HG03457 (cell line): Measurements from ENCODE around the gene BPI.
"Not testable (repeated sequence)": the region's sequence is repeated elsewhere in the genome, so short reads cannot be mapped to it uniquely, and the experiment has no call there.

Experiments used
- ATAC-seq: cut with Tn5 transposase; IDR thresholded peaks from one replicate; pipeline ENCODE4 v1.9.1; 2021; ENCODE audit warnings: moderate number of reproducible peaks; ENCODE audit not compliant: unreplicated experiment

BPI gene

DNA sequence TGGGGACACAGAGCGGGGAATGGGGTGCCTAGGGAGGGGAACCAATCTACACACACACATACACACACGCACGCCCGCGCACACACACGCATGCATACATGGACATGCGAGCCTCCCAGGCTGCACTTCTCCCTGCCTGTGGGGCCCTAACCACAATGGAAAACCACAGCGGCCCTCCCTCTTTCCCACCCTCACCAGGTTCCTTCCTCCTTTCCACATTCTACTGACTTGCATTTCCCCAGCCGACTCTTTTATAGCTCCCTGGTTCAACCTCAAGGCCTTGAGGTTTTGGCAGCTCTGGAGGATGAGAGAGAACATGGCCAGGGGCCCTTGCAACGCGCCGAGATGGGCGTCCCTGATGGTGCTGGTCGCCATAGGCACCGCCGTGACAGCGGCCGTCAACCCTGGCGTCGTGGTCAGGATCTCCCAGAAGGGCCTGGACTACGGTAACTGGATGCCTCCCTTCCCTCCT lies at the start of gene BPI:
TSS of gene BPI (plus strand) at position 249 of the 472 bp plus-strand sequence. CDS start at position 317, 68 bp downstream.
- ATAC-seq = no peak

DNA sequence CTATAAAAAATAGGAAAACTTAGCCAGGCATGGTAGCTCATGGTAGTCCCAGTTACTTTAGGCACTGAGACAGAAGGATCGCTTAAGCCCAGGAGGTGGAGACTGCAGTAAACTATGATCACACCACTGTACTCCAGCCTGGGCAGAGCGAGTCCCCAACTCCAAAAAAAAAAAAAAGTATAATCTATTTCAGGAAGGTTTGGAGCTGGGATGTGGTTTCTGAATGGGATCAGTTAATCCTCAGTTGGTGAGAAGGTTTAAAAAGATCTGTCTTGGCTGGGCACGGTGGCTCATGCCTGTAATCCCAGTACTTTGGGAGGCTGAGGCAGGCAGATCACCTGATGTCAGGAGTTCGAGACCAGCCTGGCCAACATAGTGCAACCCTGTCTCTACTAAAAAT lies 49.3 kb upstream of the BPI start:
- not testable (repeated sequence) for ATAC-seq

DNA sequence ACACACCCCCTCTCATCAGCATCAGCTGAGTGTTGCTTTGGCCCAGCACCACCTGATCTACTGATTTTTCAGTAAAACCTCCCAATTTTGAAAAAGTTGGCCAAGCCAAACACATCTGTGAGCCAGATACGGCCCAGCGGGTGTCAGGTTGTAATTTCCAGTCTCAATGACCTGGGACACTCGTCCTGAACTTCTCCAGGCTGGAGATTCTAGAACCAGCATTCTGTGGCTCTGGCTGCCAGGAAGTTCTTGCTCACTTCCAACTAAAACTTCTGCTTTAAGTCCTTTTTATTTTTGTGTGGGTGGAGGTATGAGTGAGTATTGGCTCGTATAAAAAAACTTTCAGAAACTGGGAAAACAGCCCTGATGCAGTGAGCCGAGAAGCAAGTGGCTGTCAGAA lies 48.6 kb upstream of the BPI start:
- no peak for ATAC-seq

DNA sequence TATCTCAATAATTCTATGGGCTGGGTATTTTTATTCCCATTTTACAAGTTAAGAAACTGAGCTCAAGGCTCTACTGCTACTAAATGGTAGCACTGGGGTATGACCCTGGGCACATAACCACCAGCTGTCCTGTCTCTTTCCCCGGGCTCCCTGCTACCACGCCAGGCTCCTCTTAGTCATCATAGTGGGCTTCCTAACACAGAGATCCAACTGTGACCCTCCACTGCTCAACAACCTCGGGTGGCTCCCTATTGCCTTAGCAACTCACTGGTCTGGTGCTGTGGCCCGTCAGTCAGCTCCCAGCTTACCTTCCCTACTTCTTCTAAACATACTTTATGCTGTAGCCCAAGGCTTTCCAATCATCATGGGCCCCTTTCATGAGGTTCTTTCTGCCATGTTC lies 47.9 kb upstream of the BPI start:
- ATAC-seq = no peak

DNA sequence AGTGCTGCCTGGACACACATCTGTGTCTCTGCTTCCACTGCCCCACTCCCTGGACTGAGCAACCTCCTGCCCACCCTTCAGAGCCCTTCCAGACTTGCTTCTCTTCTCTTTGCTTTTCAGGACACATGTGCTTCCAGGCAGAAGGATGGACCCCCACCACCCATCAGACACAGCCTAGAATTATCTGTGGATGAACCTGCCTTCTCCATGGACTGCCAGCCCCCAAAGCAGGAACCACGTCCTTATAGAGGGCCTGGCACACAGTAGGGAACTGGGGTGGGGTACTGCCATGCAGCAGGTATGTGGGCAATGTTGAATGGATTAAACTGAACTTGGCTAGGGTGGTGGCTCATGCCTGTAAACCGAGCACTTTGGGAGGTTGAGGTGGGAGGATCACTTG lies 47.0 kb upstream of the BPI start:
- ATAC-seq = no peak

DNA sequence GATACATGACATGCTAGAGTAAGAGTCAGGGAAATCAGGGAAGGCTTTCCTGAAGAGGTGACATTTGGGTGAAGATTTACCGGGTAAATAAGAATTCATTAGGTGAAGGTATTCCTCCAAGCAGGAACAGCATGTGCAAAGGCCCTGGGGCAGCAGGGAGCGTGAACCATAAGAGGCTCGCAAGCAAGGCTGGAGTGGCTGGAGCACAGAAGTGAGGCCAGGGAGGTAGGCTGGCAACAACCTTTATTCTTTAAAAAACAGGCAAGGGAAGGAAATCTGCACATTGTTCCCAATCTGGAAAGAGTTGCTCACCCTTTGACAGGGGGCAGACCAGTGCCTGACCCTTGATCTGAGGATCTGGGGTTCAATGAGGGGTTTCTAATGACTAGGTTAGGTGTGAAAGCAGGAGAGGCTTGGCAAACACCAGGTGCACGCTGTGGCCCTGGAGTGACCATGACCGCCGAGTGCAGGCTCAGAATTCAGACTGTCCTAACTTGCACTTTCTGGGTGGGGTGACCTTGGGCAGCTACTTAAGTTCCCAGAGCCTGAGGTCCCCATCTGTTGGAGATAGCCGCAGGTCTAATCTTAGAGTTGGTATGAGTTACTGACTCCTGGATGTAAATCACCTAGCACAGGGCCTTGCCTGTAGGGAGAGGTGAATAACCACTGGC lies 45.3 kb upstream of the BPI start:
- ATAC-seq = no peak

DNA sequence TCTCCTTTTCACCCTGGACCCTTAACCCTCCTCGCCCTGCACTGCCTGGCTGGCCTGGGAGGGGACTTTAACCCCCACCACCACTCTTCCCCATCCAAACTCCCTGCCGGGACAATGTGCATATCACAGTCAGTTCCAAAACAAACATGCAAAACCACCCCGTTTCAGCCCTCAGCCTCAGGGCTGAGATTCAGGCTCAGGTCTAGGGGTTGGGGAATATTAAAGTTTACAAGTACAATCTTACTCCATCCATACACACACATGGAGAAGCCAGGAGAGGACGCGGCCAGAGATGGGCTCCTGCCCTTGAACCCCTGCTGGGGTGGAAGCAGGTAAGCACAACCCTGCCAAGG lies 44.0 kb upstream of the BPI start:
- no peak for ATAC-seq

DNA sequence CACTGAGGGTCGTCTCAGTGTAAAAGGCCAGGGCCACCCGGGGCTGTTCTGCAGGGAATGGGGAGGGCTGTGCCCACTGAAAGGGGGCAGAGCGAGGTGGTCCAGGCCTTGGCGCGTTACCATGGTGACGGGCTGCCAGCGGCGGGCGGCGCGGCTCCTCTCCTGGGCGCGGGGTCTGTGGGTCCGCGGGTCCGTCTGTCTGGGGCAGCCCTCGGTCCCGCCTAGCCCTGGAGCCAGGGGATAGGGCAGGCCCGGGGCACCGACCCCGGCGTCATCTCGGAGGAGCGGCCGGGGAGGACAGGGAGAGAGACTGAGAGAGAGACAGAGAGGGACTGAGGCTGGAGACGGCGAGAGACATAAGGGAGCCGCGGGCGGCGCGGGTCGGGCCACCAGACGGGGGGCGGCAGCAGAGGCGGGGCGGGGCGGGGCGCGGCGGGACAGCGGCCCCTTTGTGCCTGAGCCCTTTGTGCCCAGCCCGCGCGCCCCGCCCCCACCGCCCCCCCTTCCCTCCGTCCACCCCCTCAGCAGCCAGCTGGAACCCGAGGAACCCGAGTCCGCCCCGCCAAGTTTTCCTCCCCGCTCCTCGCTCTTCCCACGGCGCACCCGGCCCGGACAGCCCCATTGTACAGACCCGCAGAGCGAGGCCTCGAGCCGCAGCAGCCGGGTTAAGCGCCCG lies 43.4 kb upstream of the BPI start, which contains the start of gene KIAA1755:
TSS of gene KIAA1755 (minus strand) at position 358 of the 676 bp plus-strand sequence. CDS start at position 123, 235 bp downstream.
- ATAC-seq = no peak

DNA sequence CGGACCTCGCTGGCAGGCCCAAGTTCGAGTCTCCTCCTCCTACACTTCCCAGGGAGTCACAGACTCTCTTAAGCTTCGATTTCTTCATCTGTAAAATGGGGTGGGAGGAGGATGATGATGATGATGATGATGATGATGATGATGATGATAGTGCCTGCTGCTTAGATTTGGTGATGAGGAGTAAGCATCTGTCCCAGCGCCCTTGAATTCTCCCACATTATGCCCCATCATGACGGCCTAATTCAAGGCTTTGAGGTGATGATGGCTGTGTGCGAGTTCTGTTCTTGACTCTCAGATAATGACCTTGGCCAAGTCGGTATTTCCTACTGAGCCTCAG lies 42.9 kb upstream of the BPI start:
- ATAC-seq = no peak

DNA sequence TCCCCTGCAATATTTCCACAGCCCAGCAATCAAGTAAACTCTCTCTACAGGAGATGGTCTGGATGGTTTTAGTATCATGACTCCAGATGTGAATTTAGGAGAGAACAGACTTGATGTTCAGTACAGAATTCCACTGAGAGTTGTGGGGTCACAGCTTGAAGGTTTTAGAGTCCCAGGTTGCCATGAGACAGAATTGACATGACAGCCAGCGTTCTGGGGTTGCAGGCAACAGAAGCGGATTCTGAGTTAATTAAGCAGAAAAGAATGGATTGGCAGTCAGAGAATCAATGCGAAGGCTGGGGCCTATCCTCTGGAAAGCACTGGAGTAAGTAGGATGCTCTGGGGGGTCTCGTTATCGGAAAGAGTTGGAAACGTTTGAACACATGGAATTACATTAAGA lies 41.0 kb upstream of the BPI start:
- no peak for ATAC-seq

DNA sequence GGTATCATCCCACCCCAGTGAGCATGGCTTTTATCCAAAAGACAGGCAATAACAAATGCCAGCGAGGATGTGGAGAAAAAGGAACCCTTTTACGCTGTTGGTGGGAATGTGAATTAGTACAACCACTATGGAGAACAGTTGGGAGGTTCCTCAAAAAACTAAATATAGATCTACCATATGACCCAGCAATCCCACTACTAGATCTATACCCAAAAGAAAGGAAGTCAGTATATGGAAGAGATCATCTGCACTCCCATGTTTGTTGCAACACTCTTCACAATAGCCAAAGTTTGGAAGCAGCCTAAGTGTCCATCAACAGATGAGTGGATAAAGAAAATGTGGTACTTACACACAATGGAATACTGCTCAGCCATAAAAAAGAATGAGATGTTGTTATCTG lies 37.5 kb upstream of the BPI start:
- no peak for ATAC-seq

DNA sequence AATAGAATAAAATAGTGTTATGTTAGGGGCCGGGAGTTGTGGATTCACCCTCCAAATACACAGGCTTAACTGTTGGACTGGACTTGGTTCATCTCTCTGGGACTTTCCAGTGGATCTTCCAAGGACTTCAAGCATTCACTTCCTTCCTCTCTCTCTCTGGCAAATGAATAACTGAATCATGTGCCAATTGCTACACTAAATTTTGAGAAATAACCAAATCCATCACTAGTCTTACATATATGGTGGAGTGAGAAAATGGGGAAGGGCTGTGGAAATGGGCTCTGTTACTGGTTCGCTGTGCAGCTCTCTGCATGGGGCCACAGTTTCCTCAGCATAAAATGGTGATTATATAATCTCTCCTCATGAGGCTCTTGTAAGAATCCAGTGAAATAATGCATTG lies 36.7 kb upstream of the BPI start:
- ATAC-seq = no peak

DNA sequence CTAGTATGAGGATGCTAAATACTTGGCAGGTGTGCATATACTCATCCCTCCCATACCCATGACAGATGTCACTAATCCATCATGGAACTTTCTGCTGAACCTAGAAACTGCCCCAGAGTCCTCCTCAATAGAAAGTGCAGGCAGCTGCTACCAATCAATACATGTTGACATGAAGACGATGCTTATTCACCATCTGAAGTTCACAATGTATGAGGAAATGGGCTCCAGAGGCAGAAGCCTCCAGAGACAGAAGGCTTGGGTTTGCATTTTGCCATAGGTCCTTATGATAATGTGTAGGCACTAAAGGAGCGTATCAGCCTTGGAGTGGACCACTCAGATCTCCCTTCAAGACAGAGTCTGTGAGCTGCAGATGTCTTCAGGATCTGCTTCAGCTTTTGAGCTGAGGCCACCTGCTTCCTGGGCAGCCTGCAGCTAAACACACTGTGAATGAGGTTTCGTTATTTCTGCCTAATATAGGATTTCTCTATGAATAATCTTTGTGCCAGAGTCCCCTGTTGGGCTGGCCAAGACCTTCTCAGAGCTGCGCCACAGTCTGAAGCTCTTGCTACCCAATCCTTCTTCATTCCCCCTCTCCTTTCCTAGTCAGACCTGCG lies 35.9 kb upstream of the BPI start:
- ATAC-seq = no peak

DNA sequence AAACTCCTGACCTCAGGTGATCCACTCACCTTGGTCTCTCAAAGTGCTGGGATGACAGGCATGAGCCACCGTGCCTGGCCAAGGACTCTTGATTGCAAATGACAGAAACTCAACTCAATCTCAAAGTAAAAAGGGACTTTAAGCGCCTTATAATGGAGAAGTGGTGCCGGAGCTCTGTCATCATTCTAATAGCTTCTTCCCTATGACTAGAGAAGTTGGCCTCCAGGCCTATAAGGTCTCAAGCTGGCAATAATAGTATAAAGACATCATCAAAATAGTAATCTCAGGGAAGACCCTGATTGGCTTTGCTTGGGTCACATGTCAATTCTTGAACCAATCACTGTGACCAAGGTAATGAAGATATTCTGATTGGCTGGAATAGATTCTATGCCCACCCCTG lies 34.9 kb upstream of the BPI start:
- ATAC-seq = no peak

DNA sequence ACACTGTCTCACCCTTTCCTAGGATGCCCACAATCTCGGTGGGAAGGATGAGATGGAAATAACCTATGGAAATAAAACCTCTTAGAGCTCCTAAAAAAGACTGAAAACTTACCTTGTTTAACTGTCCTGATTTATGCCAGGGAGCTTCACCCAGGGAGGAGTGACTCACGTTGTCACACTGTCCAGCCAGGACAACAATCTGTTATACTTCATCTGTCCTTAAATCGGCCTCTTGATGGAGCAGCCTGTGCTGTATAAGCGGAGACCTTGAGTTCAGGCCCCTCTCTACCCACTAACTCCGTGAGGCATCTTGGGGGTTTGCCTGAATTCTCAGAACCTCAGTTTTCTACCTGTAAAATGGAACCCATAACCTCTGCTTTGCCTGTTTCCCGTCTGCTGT lies 34.2 kb upstream of the BPI start:
- ATAC-seq = no peak

DNA sequence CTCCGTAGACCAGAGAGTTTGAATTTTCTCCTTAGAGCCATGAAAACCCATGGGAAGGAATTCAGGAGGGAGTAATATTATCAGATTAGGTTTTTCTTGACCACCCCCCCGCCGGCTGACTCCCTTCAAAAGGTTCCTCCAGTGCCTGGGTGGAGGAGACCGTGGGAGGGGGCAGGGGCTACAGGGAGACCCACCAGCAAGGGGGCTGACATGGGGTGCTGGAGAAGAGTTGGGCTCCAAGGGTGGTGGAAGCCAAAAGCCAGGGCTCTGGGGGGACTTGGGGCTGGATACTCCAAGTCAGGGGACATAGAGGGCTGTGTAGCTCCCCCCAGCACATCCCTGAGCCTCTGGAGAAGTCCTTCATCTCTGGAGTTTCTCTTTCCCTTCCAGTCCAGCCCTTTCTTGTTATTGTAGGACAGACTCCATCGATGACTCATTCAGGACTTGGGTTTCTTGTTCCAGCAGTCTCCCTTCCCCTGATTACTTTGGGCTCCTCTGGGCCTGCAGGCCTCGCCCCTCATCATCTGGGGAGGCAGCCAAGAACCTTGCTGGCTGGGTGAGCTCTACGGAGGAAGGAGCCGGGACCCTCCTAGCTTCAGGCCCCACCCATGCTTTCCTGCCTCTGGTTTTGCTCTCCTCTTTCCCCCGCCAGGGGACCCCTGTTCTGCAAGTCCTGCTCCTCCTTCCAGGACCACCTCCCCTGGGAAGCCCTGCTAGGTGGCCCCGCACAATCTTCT lies 32.9 kb upstream of the BPI start:
- no peak for ATAC-seq

DNA sequence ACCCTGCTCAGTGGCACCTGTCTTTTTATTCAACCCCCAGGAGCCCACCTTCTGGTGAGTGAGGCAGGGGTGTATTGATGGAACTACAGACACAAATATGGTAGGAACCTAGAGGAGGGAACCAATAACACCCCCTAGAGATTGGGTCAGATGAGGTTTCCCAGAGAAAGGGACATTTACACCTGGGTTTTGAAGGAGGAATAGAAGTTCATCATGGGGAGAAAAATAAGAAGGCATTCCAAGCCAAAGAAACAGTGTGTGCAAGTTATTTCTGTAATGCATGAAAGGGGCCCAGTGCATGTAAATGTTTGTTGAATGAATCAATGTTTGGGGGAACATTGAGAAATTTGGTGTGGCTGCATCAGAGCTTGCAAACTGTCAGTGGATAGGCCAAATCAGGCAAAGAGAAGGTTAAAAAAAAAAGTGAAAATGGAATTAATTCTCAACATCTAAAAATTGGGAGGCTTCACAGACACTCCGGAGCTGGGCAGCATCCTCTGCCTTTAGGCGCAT lies 32.3 kb upstream of the BPI start:
- no peak for ATAC-seq

DNA sequence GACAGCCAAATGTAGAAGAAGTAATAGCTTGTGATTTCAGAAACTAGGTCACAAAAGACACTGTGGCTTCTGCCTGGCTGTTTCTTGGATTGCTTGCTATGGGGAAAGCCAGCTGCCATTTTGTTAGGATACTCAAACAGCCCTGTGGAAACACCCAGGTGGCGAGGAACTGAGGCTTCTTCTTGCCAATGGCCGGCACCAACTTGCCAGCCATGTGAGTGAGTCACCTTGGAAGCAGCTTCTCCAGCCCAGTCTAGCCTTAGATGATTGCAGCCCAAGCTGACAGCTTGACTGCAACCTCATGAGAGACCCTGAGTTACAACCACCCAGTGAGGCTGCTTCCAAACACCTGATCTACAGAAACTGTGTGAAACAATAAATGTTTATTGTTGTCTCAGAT lies 31.6 kb upstream of the BPI start:
- ATAC-seq = no peak

DNA sequence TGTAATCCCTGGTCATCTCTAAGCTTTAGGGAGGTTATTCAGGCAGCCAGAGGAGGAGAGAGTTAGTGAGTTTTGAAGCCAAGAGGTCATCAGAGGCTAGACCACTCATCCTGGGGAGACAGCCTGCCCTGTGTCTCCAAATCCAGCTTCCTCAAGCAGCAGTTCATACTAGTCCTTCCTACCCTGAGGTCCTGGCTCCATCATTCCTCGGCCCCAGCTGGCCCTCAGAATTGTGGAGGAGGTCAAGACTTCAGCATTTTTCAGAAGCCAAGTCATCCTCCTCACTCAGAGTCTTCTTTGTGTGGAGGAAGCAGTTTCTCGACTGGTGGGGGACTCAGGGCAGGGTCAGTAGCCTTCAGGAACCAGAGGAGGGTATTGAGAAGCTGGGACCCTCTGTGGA lies 31.0 kb upstream of the BPI start:
- no peak for ATAC-seq

DNA sequence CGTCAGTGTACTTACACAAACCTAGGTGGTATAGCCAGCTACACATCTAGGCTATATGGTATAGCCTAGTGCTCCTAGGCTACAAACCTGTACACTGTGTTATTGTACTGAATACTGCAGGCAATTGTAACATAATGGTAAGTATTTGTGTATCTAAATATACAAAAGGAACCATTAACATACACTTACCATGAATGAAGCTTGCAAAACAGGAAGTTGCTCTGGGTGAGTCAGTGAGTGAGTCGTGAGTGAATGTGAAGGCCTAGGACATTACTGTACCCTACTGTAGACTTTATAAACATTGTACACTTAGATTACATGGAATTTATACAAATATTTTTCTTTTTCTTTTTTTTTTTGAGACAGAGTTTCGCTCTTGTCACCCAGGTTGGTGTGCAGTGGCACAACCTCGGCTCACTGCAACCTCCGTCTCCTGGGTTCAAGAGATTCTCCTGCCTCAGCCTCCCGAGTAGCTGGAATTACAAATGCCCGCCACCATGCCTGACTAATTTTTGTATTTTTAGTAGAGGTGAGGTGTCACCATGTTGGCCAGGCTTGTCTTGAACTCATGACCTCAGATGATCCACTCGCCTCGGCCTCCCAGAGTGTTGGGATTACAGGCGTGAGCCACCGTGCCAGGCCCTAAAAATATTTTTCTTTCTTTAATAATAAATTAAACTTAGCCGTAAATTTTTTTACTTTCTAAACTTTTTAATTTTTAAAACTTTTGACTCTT lies 28.0 kb upstream of the BPI start:
- ATAC-seq = no peak

DNA sequence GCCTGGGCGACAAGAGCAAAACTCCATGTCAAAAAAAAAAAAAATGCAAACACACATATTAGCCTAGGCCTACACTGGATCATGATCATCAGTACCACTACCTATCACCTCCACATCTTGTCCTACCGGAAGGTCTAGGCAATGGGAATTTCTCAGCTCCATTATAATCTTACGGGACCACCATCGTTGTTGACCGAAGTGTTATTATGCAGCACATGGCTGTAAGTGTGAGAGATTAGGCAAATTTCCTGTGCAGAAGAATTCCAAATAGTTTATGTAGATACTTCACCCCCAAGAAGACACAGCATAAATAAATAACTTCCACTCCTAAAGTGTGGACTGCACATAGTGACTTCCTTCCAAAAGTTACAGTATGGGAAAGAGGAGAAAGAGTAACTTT lies 26.7 kb upstream of the BPI start:
- ATAC-seq = no peak
